ENCODE results near the gene CAPN5. TPM values are rescaled to one million over a fixed set of nuclear protein-coding genes. Genes with fewer than 3 reads are reported as not detected.

CAPN5 gene
- total and polyA plus RNA-seq, 4 donors: 6.5 to 25.8 (median 18.2) TPM

- 92% methylated on average over 33 of the region's 33 CpGs for WGBS
- TF ChIP-seq HNF4G (IDR thresholded peaks at IDR 0.05) (no peak), EGR1 (IDR thresholded peaks at IDR 0.05; ENCODE audit: low read depth in 2 of 2) (no peak), GABPA (IDR thresholded peaks at IDR 0.05 in 1 of 2, conservative IDR thresholded peaks at IDR 0.05 in 1 of 2) (no peak), FOXA1 (IDR thresholded peaks at IDR 0.05) (no peak), RAD21 (IDR thresholded peaks at IDR 0.05) (no peak), FOXA2 (IDR thresholded peaks at IDR 0.05) (no peak), HNF4A (conservative IDR thresholded peaks at IDR 0.05) (no peak), MAX (IDR thresholded peaks at IDR 0.05) (no peak), TAF1 (conservative IDR thresholded peaks at IDR 0.05) (no peak), REST (IDR thresholded peaks at IDR 0.05) (no peak), SP1 (IDR thresholded peaks at IDR 0.05) (no peak), JUND (IDR thresholded peaks at IDR 0.05) (no peak), YY1 (IDR thresholded peaks at IDR 0.05) (no peak)
- TF ChIP-seq, protein P1, sequence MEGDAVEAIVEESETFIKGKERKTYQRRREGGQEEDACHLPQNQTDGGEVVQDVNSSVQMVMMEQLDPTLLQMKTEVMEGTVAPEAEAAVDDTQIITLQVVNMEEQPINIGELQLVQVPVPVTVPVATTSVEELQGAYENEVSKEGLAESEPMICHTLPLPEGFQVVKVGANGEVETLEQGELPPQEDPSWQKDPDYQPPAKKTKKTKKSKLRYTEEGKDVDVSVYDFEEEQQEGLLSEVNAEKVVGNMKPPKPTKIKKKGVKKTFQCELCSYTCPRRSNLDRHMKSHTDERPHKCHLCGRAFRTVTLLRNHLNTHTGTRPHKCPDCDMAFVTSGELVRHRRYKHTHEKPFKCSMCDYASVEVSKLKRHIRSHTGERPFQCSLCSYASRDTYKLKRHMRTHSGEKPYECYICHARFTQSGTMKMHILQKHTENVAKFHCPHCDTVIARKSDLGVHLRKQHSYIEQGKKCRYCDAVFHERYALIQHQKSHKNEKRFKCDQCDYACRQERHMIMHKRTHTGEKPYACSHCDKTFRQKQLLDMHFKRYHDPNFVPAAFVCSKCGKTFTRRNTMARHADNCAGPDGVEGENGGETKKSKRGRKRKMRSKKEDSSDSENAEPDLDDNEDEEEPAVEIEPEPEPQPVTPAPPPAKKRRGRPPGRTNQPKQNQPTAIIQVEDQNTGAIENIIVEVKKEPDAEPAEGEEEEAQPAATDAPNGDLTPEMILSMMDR (IDR thresholded peaks at IDR 0.05; ENCODE audit: low read depth, low read length, missing input control): no peak
- no peaks in the 10 kb centered on the region for H3K27me3 ChIP-seq (ENCODE audit: control insufficient read depth in 4 of 4, insufficient read depth in 4 of 4, low read length in 3 of 4)
- no peak for DNase-seq (ENCODE audit: low spot score)
- H3K36me3 ChIP-seq (ENCODE audit: control insufficient read depth in 4 of 4, insufficient read depth in 3 of 4, low read depth in 1 of 4, low read length in 3 of 4): peaks cover 0 to 4% (median 1%) of the 10 kb centered on the region in 4 donors
- no peak overlapping the region for H3K4me3 ChIP-seq (ENCODE audit: low read depth in 1 of 3, low read length in 3 of 3)
- peaks cover 18 to 67% (median 58%) of the 10 kb centered on the region in 4 donors for H3K4me1 ChIP-seq (ENCODE audit: control insufficient read depth in 4 of 4, insufficient read depth in 4 of 4, low read length in 3 of 4)
- no peak overlapping the region for H3K9ac ChIP-seq (ENCODE audit: low read depth in 1 of 2, low read length in 2 of 2)
- no peaks in the 10 kb centered on the region for H3K9me3 ChIP-seq (ENCODE audit: control insufficient read depth in 4 of 4, low read length in 3 of 4)
- H3K27ac ChIP-seq (ENCODE audit: low read depth in 1 of 2, low read length in 2 of 2): no peak overlapping the region
Observed at GRCh38 chr11:77093056-77093891, 26.5 kb downstream of the CAPN5 start.

DNA sequence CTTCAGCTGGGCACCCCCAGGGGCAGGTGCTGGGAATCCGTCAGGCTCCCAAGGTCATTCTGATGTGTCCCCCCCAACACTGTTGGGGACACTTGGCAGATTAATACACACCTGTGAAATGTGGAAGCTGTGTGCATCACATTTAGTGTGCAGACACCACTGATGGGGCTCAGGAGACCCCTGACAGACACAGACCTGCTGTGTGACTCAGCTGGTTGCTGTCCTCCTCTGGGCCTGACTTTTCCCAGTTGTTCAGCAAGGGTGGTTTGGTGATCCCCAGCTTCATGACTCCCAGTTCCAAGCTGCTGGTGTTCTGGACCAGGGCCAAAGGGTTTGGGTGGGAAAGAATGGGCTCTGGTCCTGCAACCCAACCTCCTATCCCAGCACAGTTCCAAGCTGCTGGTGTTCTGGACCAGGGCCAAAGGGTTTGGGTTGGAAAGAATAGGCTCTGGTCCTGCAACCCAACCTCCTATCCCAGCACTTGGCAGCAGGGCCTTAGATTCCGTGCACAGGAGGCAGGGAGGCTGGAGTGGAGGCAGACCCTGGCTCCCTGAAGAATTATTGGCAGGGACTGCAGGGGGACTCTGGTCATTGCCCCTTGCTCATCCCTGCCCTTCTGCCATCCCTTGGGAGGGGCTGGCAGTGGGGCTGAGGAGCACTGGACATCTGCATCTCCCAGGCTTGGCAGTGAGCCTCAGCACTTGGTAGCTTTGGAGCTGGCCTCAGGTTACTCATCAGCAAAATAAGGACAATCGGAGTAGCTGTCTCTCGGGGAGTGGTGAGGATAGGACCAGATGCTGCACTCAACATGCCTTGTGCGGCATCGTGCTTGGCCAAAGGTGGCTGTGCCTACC, 27.4 kb downstream of the CAPN5 start:
- Histone ChIP-seq H3K27me3 (ENCODE audit: control insufficient read depth in 4 of 4, insufficient read depth in 4 of 4, low read length in 3 of 4) (no peaks in the 10 kb centered on the region), H3K9ac (ENCODE audit: low read depth in 1 of 2, low read length in 2 of 2) (no peak overlapping the region), H3K27ac (ENCODE audit: low read depth in 1 of 2, low read length in 2 of 2) (peak overlapping the region in 1 of 2 donors; percentile 26), H3K4me1 (ENCODE audit: control insufficient read depth in 4 of 4, insufficient read depth in 4 of 4, low read length in 3 of 4) (peaks cover 13 to 58% (median 49%) of the 10 kb centered on the region in 4 donors), H3K36me3 (ENCODE audit: control insufficient read depth in 4 of 4, insufficient read depth in 3 of 4, low read depth in 1 of 4, low read length in 3 of 4) (peaks cover 0 to 4% (median 1%) of the 10 kb centered on the region in 4 donors), H3K4me3 (ENCODE audit: low read depth in 1 of 3, low read length in 3 of 3) (no peak overlapping the region), H3K9me3 (ENCODE audit: control insufficient read depth in 4 of 4, low read length in 3 of 4) (no peaks in the 10 kb centered on the region)
- no peak for TF ChIP-seq MAX (IDR thresholded peaks at IDR 0.05)
- WGBS: 83% methylated on average over 6 of the region's 6 CpGs
- no peak for DNase-seq (ENCODE audit: low spot score)

Data from liver (tissue), 9 donors.